Loucy (cell line): ENCODE results near the gene CACNA2D3.

Experiments used
- H2AFZ ChIP-seq: fragments of 200-600 bp; sonication (generic); 2 replicates; pipeline ENCODE4 v1.6.0; 2016; ENCODE audit warnings: antibody characterized with exemption, mild to moderate bottlenecking, low read length, moderate library complexity
- H3F3A ChIP-seq: fragments of 200-600 bp; 2 replicates; pipeline ENCODE4 v1.6.0; 2016; ENCODE audit warnings: antibody characterized with exemption, low read depth, mild to moderate bottlenecking
- H3K27me3 ChIP-seq: fragments of 200-600 bp; sonication (generic); 2 replicates; pipeline ENCODE4 v1.6.1; 2014; ENCODE audit warnings: low read length, mild to moderate bottlenecking; ENCODE audit not compliant: insufficient read depth, poor library complexity, severe bottlenecking
- H3K36me3 ChIP-seq: fragments of 200-600 bp; sonication (generic); 2 replicates; pipeline ENCODE4 v1.6.1; 2016; ENCODE audit warnings: low read length; ENCODE audit not compliant: insufficient read depth
- H3K4me1 ChIP-seq: fragments of 200-600 bp; sonication (generic); 2 replicates; pipeline ENCODE4 v1.5.1; 2014; ENCODE audit warnings: low read length, mild to moderate bottlenecking; ENCODE audit not compliant: insufficient read depth, poor library complexity, severe bottlenecking
- H3K4me2 ChIP-seq: fragments of 200-600 bp; sonication (generic); 2 replicates; pipeline ENCODE4 v1.6.0; 2014; ENCODE audit warnings: antibody characterized with exemption, low read length, low read depth, mild to moderate bottlenecking; ENCODE audit not compliant: poor library complexity, severe bottlenecking
- H3K4me3 ChIP-seq: fragments of 200-600 bp; sonication (generic); 2 replicates; pipeline ENCODE4 v1.5.1; 2014; ENCODE audit warnings: low read length, mild to moderate bottlenecking, mixed read lengths; ENCODE audit not compliant: poor library complexity, severe bottlenecking
- H3K79me2 ChIP-seq: fragments of 200-600 bp; sonication (generic); 2 replicates; pipeline ENCODE4 v1.6.1; 2014; ENCODE audit warnings: low read length; ENCODE audit not compliant: insufficient read depth
- H3K9ac ChIP-seq: fragments of 200-600 bp; sonication (generic); 2 replicates; pipeline ENCODE4 v1.6.0; 2014; ENCODE audit warnings: mild to moderate bottlenecking, low read depth, low read length, moderate library complexity; ENCODE audit not compliant: poor library complexity, severe bottlenecking
- H3K9me2 ChIP-seq: fragments of 200-600 bp; sonication (generic); replicated peaks from 2 replicates; pipeline ENCODE4 v1.6.1; 2016; ENCODE audit warnings: low read depth, low read length, mixed read lengths
- H3K9me3 ChIP-seq: fragments of 200-600 bp; sonication (generic); 2 replicates; pipeline ENCODE4 v1.6.1; 2014; ENCODE audit warnings: mild to moderate bottlenecking, antibody characterized with exemption, low read length, low read depth; ENCODE audit not compliant: insufficient read depth
- H4K20me1 ChIP-seq: fragments of 200-600 bp; sonication (generic); 2 replicates; pipeline ENCODE4 v1.6.0; 2014; ENCODE audit warnings: antibody characterized with exemption, low read length, mild to moderate bottlenecking; ENCODE audit not compliant: insufficient read depth, poor library complexity, severe bottlenecking
- EZH2phosphoT487 ChIP-seq: fragments of 200-600 bp; IDR thresholded peaks from 2 replicates; pipeline ENCODE4 v1.6.1; 2018; ENCODE audit warnings: antibody characterized with exemption, mild to moderate bottlenecking, moderate library complexity, borderline replicate concordance
- TF ChIP-seq, protein P1 (sequence below): fragments of 200-600 bp; sonication (generic); conservative IDR thresholded peaks from 2 replicates; pipeline ENCODE4 v1.5.1; 2014; ENCODE audit warnings: mild to moderate bottlenecking, antibody characterized with exemption, low read length

CACNA2D3 gene

DNA sequence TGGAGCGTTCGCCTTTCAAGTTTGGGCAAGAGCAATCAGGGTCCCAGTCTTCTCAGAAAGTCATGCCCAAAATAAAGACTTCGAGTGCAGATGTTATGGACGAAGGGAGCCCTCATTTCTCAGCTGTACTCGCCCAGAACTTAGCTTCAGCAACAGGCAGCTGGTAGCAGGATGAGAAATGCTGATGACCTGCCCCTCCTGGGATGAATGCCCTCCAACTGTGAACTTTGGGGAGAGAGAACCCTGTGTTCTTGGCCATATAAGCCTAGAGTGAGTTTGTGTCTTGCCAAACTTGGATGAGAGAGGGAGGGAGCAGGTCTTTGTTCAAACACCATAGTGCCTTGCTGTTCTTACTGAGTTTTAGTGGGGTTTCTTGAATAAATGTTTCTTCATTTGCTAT is 405.2 kb downstream of the CACNA2D3 start:
- no peaks in the 10 kb centered on the region for H3K79me2 ChIP-seq
- no peaks in the 10 kb centered on the region; the same call in 1 of the 2 replicates for H3K9me3 ChIP-seq
- H3K36me3 ChIP-seq = no peaks in the 10 kb centered on the region
- no peak overlapping the region for H3K4me3 ChIP-seq
- no peaks in the 10 kb centered on the region for H3K4me1 ChIP-seq
- TF ChIP-seq, protein P1, sequence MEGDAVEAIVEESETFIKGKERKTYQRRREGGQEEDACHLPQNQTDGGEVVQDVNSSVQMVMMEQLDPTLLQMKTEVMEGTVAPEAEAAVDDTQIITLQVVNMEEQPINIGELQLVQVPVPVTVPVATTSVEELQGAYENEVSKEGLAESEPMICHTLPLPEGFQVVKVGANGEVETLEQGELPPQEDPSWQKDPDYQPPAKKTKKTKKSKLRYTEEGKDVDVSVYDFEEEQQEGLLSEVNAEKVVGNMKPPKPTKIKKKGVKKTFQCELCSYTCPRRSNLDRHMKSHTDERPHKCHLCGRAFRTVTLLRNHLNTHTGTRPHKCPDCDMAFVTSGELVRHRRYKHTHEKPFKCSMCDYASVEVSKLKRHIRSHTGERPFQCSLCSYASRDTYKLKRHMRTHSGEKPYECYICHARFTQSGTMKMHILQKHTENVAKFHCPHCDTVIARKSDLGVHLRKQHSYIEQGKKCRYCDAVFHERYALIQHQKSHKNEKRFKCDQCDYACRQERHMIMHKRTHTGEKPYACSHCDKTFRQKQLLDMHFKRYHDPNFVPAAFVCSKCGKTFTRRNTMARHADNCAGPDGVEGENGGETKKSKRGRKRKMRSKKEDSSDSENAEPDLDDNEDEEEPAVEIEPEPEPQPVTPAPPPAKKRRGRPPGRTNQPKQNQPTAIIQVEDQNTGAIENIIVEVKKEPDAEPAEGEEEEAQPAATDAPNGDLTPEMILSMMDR = no peak
- TF ChIP-seq EZH2phosphoT487 = no peak
- no peaks in the 10 kb centered on the region for H4K20me1 ChIP-seq
- H3F3A ChIP-seq = no peaks in the 10 kb centered on the region
- no peaks in the 10 kb centered on the region for H3K9me2 ChIP-seq
- no peak overlapping the region for H3K9ac ChIP-seq
- no peak overlapping the region for H2AFZ ChIP-seq
- no peak overlapping the region for H3K4me2 ChIP-seq
- H3K27me3 ChIP-seq = no peaks in the 10 kb centered on the region

DNA sequence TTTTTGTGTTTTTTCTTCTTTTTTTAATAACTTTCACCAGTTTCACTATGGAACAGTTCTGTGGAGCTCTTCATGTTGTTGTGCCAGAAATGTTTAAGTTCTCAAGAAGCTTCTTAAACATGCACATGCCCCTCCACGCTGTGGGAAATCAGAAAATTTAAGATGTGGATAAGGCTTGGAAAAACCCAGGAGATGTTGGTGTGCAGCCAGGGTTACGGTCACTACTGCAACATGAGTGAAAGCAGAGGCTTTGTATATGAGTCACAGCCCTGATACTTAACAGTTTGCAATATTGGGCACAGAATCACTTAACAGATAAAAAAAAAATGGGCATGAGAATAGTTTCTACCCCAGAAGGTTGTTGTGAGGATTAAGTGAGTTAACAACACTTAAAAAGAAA is 405.6 kb downstream of the CACNA2D3 start:
- no peak overlapping the region for H2AFZ ChIP-seq
- no peaks in the 10 kb centered on the region for H3K27me3 ChIP-seq
- no peaks in the 10 kb centered on the region for H4K20me1 ChIP-seq
- H3K4me2 ChIP-seq = no peak overlapping the region
- H3K4me1 ChIP-seq = no peaks in the 10 kb centered on the region
- no peaks in the 10 kb centered on the region for H3K9me2 ChIP-seq
- H3F3A ChIP-seq = no peaks in the 10 kb centered on the region
- H3K36me3 ChIP-seq = no peaks in the 10 kb centered on the region
- H3K4me3 ChIP-seq = no peak overlapping the region
- no peak overlapping the region for H3K9ac ChIP-seq
- H3K9me3 ChIP-seq = no peaks in the 10 kb centered on the region; the same call in 1 of the 2 replicates
- H3K79me2 ChIP-seq = no peaks in the 10 kb centered on the region
- TF ChIP-seq, protein P1 = no peak
- TF ChIP-seq EZH2phosphoT487 = no peak

DNA sequence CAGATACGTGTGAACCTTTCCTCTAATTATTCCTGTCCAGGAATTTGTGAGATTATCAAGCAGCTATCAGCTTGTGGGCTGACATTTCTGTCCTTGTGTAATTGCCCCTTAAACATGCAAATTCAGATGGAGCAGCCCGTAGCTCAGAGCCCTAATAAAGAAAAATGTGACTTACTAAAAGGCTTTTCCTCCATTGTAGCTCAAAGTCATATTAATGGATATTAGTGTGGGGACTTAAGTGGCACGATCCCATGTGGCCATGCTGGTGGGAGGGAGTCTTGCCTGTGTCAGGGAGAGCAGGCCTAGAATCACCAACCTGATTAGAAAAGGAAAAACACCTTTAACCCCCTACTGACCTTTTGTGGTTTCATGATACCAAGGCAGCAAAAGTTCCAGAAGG is 406.3 kb downstream of the CACNA2D3 start:
- no peaks in the 10 kb centered on the region; the same call in 1 of the 2 replicates for H3K9me3 ChIP-seq
- H3K4me1 ChIP-seq = no peaks in the 10 kb centered on the region
- no peaks in the 10 kb centered on the region for H3K27me3 ChIP-seq
- H3K36me3 ChIP-seq = no peaks in the 10 kb centered on the region
- no peak overlapping the region for H2AFZ ChIP-seq
- no peaks in the 10 kb centered on the region for H4K20me1 ChIP-seq
- H3K9me2 ChIP-seq = no peaks in the 10 kb centered on the region
- no peak overlapping the region for H3K4me2 ChIP-seq
- H3F3A ChIP-seq = no peaks in the 10 kb centered on the region
- TF ChIP-seq, protein P1 = no peak
- no peak for TF ChIP-seq EZH2phosphoT487
- H3K9ac ChIP-seq = no peak overlapping the region
- H3K4me3 ChIP-seq = no peak overlapping the region
- H3K79me2 ChIP-seq = no peaks in the 10 kb centered on the region
